Stimulated activated CD4-positive, alpha-beta T cell treated with anti-CD3 and anti-CD28 coated beads, Interleukin-4, amount 100 ng/mL, for 4 hours (primary cell): ENCODE measurements around the gene SORCS2.
"Not testable (repeated sequence)": the region's sequence is repeated elsewhere in the genome, so short reads cannot be mapped to it uniquely, and the experiment has no call there.

ENCODE experiments used
- DNase-seq, 2 experiments: peaks; one replicate each; pipeline ENCODE4 v3.0.0-alpha.2; 2020

SORCS2 gene

GRCh38 chr4:7600247-7600646 lies 407.9 kb downstream of the SORCS2 start:
- DNase-seq: no peak

- not testable (repeated sequence) for DNase-seq
Observed at GRCh38 chr4:7602166-7602565, 409.8 kb downstream of the SORCS2 start.

- DNase-seq: no peak
Observed at GRCh38 chr4:7607156-7607910, 415.0 kb downstream of the SORCS2 start.

DNA sequence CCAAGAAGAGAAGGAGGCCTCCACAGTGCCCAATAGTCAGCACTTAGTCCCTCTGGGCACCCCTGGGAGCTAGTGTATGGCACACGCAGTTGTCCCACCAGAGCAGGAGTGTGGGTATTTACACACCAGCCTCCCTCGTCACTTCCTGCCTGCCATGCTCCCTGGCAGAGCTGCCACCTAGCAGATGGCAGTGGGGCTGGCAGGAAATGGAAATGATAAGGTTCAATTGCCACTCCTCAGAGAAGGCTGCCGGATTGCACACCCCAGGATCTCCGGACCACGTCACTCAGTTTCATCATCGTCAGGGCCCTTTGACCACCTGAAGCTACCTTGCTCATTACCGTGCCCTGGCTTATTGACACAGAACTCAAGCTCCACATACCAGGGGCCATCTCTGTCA lies 415.7 kb downstream of the SORCS2 start:
- DNase-seq: no peak

GRCh38 chr4:7609316-7609715 lies 417.0 kb downstream of the SORCS2 start:
- DNase-seq: no peak

DNA sequence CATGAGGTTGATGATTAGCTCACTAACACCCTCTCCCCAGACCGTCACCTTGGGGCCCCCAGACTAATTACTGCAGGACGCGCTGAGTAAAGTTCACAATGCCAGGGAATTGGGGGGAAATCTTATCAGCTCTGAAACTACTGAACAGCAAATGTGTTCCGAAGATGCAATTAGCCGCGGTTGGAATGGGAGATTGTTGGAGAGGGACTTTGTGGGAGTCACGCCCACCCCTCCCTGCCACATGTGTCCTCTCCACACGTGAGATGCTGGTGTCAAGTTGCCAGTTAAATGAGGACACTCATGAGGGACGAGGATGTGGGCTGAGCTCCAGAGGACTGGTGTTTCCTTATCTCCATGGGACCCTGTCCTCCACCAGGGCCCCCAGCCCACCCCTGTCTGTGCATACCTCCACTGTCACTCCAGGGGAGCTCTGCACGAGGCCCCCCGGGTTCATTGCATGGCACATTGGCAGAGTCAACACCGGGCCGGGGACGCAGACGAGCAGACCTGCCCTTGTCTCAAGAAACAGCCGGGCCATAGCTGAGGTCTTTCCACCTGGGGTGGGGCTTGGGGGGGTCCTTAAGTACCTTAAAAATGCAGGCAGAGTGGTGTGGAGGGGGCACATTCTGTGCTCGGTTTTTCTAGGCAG lies 417.8 kb downstream of the SORCS2 start:
- no peak for DNase-seq

DNA sequence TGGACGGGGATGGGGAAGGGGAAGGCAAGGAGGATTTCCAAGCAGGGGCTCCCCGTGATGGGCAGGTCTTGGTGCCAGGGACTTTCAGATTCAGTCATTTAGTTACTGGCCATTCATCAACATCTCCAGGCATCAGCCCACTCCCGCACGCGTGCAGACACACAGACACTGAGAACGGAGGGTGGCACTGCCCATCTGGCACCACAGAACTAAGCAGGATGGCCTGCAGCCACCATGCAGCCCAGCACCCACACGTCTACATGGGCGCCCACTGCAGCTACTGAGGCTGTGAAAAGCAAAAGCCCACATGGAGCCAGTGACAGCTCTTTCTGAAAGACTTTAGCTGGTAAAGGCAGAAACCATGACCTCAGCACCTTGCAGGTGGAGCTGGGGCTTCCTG lies 418.5 kb downstream of the SORCS2 start:
- DNase-seq: no peak

GRCh38 chr4:7612311-7612897 lies 420.1 kb downstream of the SORCS2 start:
- no peak for DNase-seq

- no peak for DNase-seq
Observed at GRCh38 chr4:7614350-7614949, 422.1 kb downstream of the SORCS2 start.

DNA sequence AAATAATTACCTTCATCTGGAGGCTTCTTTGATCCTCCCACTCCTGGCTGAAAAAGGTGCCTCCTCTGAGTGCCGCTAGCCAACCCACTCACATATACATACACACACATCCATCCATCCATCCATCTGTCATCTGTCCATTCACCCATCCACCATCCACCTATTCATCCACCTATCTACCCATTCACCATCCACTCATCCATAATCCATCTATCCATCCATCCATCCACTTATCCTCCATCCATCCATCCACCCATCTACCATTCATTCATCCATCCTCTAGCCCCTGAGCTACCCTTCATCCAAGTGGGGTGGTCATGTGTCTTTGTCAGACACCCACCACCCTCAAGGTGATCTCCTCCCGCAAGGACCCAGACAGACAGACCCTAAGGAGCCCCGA lies 423.9 kb downstream of the SORCS2 start:
- no peak for DNase-seq

GRCh38 chr4:7618361-7618760 lies 426.0 kb downstream of the SORCS2 start:
- no peak for DNase-seq

GRCh38 chr4:7620086-7620813 lies 427.9 kb downstream of the SORCS2 start:
- no peak for DNase-seq

GRCh38 chr4:7620814-7621176 lies 428.5 kb downstream of the SORCS2 start:
- DNase-seq: no peak

DNA sequence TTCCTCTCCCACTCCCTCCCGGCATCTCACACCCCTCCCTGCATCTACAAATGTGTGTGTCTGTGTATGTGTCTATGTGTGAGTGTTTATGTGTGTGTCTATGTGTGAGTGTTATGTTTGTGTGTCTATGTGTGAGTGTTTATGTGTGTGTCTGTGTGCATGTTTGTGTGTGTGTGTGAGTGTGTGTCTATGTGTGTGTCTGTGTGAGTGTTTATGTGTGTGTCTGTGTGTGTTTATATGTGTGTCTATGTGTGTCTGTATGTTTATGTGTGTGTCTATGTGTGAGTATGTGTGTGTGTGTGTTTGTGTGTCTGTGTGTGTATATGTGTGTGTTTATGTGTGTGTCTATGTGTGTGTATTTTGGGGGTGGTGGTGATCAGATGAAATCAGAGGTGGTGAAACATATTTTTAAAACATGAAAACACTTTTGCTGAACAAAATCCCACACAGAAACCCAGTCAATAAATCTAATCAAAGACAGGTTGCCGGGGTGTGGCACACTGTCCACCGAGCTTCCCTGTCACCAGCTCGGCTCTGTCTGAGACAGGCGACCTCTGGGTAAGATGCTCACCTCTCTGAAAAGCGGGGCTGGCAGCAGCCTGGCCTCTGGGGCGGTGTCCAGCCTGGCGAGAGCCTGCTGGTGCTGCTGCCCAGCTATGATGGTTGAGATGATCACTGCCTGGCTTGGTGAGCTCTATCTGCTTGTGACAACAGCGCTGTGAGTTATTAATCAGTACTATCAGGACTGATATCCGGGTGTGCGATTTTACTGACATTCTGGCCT lies 429.1 kb downstream of the SORCS2 start:
- no peak for DNase-seq

DNA sequence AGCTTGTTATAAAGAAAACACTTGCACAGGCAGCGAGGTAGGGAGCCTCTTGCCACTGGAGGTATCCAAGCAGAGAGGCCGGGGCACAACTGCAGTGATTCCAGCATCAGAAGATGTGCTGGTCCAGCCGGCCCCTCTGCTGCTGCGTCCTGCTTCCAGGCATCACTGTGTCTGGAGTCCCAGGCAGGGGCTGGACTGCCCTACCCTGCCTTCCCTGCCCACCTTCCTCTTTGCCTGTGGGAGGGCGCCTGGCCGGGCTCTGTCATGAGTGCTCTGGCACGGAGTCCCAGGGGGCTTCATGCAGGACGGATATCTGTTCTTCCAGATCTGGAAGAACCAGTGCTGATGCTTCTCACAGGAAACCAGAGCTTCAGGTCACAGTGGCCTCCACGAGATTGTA lies 430.0 kb downstream of the SORCS2 start:
- DNase-seq: no peak

- no peak for DNase-seq
Observed at GRCh38 chr4:7623468-7623867, 431.1 kb downstream of the SORCS2 start.

- DNase-seq: no peak
Observed at GRCh38 chr4:7624396-7624980, 432.1 kb downstream of the SORCS2 start.

GRCh38 chr4:7625071-7625470 lies 432.7 kb downstream of the SORCS2 start:
- DNase-seq: no peak

DNA sequence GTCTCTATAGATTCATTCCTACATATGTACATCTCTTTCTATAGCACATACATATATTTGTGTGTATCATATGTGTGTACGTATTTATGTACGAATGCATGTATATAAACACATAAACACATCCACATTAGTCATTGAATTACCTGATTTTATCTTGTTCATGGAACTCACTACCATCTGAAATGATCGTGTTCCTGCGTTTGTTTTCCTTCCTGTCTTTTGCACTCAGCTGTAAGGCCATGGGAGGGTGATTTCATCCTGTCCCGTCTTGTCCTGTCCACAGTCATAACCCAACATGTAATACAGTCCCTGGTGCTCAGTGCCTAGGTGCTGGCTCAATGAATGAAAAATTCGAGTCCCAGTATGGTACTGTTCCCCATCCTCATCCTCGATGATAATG lies 434.2 kb downstream of the SORCS2 start:
- DNase-seq: no peak

DNA sequence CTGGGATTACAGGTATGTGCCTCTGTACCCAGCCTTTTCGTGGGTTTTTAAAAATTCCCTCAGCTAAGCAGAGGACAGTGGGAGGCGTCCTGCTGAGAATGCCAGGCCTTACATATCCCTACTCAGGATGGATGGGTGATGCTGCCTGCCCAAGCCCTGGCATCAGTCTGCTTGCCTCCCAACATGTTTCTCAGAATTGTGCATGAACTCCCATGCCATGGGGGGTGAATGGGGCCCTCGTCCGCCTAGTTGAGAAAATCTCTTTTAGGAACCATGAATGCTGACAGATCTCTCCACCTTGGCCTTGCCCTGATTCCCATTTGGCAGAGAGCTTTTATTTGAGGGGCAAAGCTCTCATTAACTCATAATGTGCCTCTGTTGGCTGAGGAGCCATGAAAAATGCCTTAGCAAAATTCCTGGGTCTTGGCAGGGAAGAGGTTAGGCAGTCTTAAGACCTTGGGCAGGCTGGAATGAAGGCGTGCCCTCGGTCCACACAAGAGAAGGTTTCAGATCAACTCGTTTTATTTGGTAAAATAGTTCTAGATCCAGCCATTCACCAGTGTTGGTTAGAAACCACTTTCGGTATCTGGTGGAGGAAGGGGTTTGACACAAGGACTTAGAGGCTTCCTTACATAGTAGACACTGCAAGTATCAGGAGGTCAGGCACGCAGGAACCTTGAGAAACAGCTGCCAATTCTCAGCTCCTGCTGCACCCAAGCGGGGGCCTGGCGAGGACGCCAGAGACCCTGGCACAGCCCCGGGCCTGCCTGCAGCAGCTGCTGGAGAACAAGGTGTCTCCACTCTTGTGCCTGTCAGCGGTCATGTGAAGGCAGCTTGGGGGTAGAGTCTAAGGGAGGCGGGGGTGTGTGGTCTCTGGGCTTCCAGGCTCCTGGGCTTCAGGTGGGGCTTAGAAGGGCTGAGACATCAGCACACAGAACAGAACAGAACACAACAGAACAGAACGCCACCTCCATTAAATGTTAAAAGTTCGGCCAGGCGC lies 435.2 kb downstream of the SORCS2 start:
- DNase-seq: no peak

- DNase-seq: no peak
Observed at GRCh38 chr4:7628432-7628831, 436.1 kb downstream of the SORCS2 start.
